AG09309 (cell line): Measurements from ENCODE around the gene KCNJ2.

Experiments used
- DNase-seq: peaks from one replicate; pipeline ENCODE4 v3.0.0-alpha.2; 2010; ENCODE audit warnings: low read depth
- H3K4me3 ChIP-seq: 2 replicates; pipeline ENCODE4 v1.5.1; 2011; ENCODE audit warnings: mild to moderate bottlenecking, low read depth, low read length, moderate library complexity; ENCODE audit not compliant: control insufficient read depth
- TF ChIP-seq, protein P1 (sequence below): IDR thresholded peaks from 2 replicates; pipeline ENCODE4 v1.5.1; 2011; ENCODE audit warnings: mild to moderate bottlenecking, low read depth, low read length, inconsistent platforms; ENCODE audit not compliant: insufficient read depth, control insufficient read depth; ENCODE audit errors: missing control alignments

KCNJ2 gene

DNA sequence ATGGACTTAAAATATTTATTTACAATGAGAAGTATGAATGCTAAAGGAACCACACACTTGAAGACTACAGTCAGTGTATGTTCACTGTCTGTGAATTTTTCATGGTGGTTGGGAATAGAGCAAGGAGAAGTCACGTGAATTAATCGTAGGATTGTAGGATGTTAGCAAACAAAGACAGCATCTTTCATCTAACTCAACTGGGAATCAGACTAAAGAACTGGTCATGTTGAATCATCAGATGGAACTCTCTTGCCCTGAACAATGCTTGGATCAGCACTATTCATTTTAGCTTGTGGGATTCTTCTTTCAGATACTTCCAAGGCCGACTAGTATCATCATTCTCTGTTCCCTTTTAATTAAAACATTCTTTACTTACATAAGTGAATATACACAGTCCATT is 18.1 kb downstream of the KCNJ2 start:
- TF ChIP-seq, protein P1, sequence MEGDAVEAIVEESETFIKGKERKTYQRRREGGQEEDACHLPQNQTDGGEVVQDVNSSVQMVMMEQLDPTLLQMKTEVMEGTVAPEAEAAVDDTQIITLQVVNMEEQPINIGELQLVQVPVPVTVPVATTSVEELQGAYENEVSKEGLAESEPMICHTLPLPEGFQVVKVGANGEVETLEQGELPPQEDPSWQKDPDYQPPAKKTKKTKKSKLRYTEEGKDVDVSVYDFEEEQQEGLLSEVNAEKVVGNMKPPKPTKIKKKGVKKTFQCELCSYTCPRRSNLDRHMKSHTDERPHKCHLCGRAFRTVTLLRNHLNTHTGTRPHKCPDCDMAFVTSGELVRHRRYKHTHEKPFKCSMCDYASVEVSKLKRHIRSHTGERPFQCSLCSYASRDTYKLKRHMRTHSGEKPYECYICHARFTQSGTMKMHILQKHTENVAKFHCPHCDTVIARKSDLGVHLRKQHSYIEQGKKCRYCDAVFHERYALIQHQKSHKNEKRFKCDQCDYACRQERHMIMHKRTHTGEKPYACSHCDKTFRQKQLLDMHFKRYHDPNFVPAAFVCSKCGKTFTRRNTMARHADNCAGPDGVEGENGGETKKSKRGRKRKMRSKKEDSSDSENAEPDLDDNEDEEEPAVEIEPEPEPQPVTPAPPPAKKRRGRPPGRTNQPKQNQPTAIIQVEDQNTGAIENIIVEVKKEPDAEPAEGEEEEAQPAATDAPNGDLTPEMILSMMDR = no peak

GRCh38 chr17:70190959-70191805 is 21.9 kb downstream of the KCNJ2 start:
- H3K4me3 ChIP-seq = no peak overlapping the region
- DNase-seq = no peak
- TF ChIP-seq, protein P1 = no peak

More for the DNA sequence above, 18.1 kb downstream of the KCNJ2 start:
- DNase-seq = no peak
- no peak overlapping the region for H3K4me3 ChIP-seq

DNA sequence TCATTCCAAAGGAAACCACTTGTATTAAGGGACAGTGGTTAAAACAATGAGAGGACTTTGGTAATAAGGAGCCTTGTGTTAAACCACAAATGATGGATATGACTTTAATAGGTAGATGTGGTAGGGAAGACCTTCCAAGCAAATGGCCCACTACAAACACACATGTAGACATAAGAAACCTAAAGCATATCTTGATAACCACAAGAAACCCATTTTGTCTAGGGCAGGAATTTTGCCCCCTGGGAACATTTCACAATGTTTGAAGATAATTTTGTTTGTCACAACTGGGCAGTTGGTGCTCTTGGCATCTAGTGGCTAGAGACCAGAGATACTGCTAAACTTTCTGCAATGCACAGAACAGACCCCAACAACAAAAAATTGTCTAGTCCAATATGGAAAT is 25.8 kb downstream of the KCNJ2 start:
- no peak for DNase-seq
- H3K4me3 ChIP-seq = no peak overlapping the region
- TF ChIP-seq, protein P1 = no peak

GRCh38 chr17:70201872-70202419 is 32.6 kb downstream of the KCNJ2 start:
- DNase-seq = no peak
- H3K4me3 ChIP-seq = no peak overlapping the region
- TF ChIP-seq, protein P1 = no peak

- TF ChIP-seq, protein P1 = no peak
- DNase-seq = no peak
- H3K4me3 ChIP-seq = no peak overlapping the region
Measured at GRCh38 chr17:70202840-70203239, 33.5 kb downstream of the KCNJ2 start.

DNA sequence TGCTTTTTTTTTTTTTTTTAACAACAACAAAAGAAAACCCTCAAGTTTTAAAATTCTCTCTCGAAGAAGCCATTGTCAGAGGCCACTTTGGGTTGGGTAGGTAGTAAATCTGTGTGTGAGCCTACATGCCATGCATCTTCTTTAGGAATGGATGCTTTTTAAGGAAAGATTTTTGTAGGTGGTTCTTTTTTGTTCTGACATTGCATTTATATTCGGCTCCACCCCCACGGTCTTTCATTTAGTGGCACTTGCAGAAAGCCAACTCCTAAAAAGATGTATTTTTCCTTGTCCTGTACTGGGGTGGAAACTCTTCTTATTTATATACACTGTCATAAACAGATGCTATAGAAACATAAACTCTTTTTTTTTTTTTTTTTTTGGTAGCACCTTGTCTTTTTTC is 35.1 kb downstream of the KCNJ2 start:
- H3K4me3 ChIP-seq = no peak overlapping the region
- no peak for DNase-seq
- TF ChIP-seq, protein P1 = no peak
